Hepatocyte (in vitro differentiated cells): Measurements from ENCODE around the gene PRSS16. TPM values are rescaled to one million over a fixed set of nuclear protein-coding genes. Genes with fewer than 3 reads are reported as not detected.
A peak's percentile ranks its signal among the peaks of the same experiment; 100 is the strongest.

Experiments used
- DNase-seq: peaks from one replicate; pipeline ENCODE4 v3.0.0-alpha.2; 2016; ENCODE audit warnings: low spot score
- H2AFZ ChIP-seq: fragments of 200-600 bp; sonication (generic); 2 replicates; pipeline ENCODE4 v1.6.0; 2016; ENCODE audit warnings: antibody characterized with exemption, mild to moderate bottlenecking
- H3K27ac ChIP-seq: fragments of 200-600 bp; sonication (generic); 2 replicates; pipeline ENCODE4 v1.5.1; 2016; ENCODE audit warnings: mild to moderate bottlenecking
- H3K27me3 ChIP-seq: fragments of 200-600 bp; sonication (generic); 2 replicates; pipeline ENCODE4 v1.6.1; 2016
- H3K36me3 ChIP-seq: fragments of 200-600 bp; sonication (generic); replicated peaks from 2 replicates; pipeline ENCODE4 v1.5.1; 2016; ENCODE audit warnings: low read depth; ENCODE audit not compliant: insufficient read depth
- H3K4me1 ChIP-seq: fragments of 200-600 bp; sonication (generic); 2 replicates; pipeline ENCODE4 v1.5.1; 2016; ENCODE audit warnings: mild to moderate bottlenecking, moderate library complexity; ENCODE audit not compliant: insufficient read depth
- H3K4me2 ChIP-seq: fragments of 200-600 bp; sonication (generic); 2 replicates; pipeline ENCODE4 v1.6.0; 2016
- H3K4me3 ChIP-seq: fragments of 200-600 bp; sonication (generic); 2 replicates; pipeline ENCODE4 v1.5.1; 2016; ENCODE audit warnings: mild to moderate bottlenecking
- H3K79me2 ChIP-seq: fragments of 200-600 bp; sonication (generic); 2 replicates; pipeline ENCODE4 v1.6.0; 2017; ENCODE audit warnings: mild to moderate bottlenecking
- H3K9me2 ChIP-seq: fragments of 200-600 bp; sonication (generic); replicated peaks from 2 replicates; pipeline ENCODE4 v1.6.0; 2017; ENCODE audit warnings: mild to moderate bottlenecking; ENCODE audit not compliant: insufficient read depth
- H3K9me3 ChIP-seq: fragments of 200-600 bp; sonication (generic); 2 replicates; pipeline ENCODE4 v1.5.1; 2016; ENCODE audit warnings: low read depth, mild to moderate bottlenecking
- H4K20me1 ChIP-seq: fragments of 200-600 bp; sonication (generic); 2 replicates; pipeline ENCODE4 v1.6.0; 2016; ENCODE audit warnings: mild to moderate bottlenecking; ENCODE audit not compliant: insufficient read depth, poor library complexity, severe bottlenecking
- CTCF ChIP-seq: fragments of 200-600 bp; sonication (generic); IDR thresholded peaks from 2 replicates; pipeline ENCODE4 v1.5.1; 2016; ENCODE audit warnings: antibody characterized with exemption, mild to moderate bottlenecking; ENCODE audit not compliant: poor library complexity
- EZH2 ChIP-seq: fragments of 200-600 bp; sonication (generic); IDR thresholded peaks from 2 replicates; pipeline ENCODE4 v1.6.1; 2016; ENCODE audit warnings: antibody characterized with exemption, mild to moderate bottlenecking, borderline replicate concordance
- EZH2phosphoT487 ChIP-seq: fragments of 200-600 bp; sonication (generic); IDR thresholded peaks from one replicate; pipeline ENCODE4 v1.6.1; 2018; ENCODE audit warnings: antibody characterized with exemption, mild to moderate bottlenecking, low read depth, moderate library complexity; ENCODE audit not compliant: unreplicated experiment, severe bottlenecking
- WGBS: methylation state at CpG from one replicate; pipeline ENCODE4 v1.1.6; 2016; ENCODE audit warnings: low lambda C conversion rate; ENCODE audit errors: missing lambda C conversion rate; 5-methylcytosine and 5-hydroxymethylcytosine counted together
- polyA plus RNA-seq: library from polyadenylated mRNA; unstranded; fragments of >200 nt; fragmentation: Nextera tagmentation; extraction: Ambion mirVana; gene quantifications from 2 replicates; pipeline ENCODE4 v1.2.1, GENCODE V29; 2016
- total RNA-seq: library from RNA; depleted of rRNA; stranded (reverse); fragments of >200 nt; gene quantifications from 2 replicates; pipeline ENCODE4 v1.2.3, GENCODE V29; 2014

The PRSS16 gene
- total and polyA plus RNA-seq, 2 experiments from 2014 or later, result 9.9 to 11.7 TPM

- Histone ChIP-seq H3K9me2 (no peaks in the 10 kb centered on the region), H3K4me2 (peak overlapping the region; percentile 78), H3K36me3 (no peaks in the 10 kb centered on the region), H3K4me3 (peak overlapping the region; percentile 37), H3K27ac (peak overlapping the region; percentile 8), H2AFZ (peak overlapping the region; percentile 64), H3K4me1 (no peaks in the 10 kb centered on the region), H3K27me3 (peaks cover 6% of the 10 kb centered on the region), H3K9me3 (no peaks in the 10 kb centered on the region), H3K79me2 (no peaks in the 10 kb centered on the region), H4K20me1 (no peaks in the 10 kb centered on the region)
- WGBS, result 3% methylated on average over 9 of the region's 9 CpGs
- no peak for TF ChIP-seq CTCF
- no peak for TF ChIP-seq EZH2
- no peak for TF ChIP-seq EZH2phosphoT487
- peak; percentile 28 for DNase-seq
Measured at GRCh38 chr6:27280540-27281000, 33.1 kb downstream of the PRSS16 start.

DNA sequence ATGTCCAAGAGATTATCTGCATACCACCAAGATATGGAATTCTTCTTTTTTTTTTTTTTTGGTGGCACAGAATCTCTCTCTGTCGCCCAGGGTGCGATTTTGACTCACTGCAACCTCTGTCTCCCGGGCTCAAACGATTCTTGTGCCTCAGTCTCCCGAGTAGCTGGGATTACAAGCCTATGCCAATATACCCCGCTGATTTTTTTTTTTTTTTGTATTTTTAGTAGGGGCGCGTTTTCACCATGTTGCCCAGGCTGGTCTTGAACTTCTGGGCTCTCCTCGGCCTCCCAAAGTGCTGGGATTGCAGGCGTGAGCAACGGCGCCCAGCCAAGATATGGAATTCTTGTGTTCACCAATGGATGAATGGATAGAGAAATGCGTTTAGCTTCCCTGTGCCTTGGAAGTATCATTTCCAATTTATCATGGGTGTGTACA lies 33.6 kb downstream of the PRSS16 start:
- H2AFZ ChIP-seq, result peak overlapping the region; percentile 64
- peak overlapping the region; percentile 37 for H3K4me3 ChIP-seq
- H3K79me2 ChIP-seq, result no peaks in the 10 kb centered on the region
- 6% methylated on average over 10 of the region's 13 CpGs for WGBS
- H3K36me3 ChIP-seq, result no peaks in the 10 kb centered on the region
- no peaks in the 10 kb centered on the region for H3K9me2 ChIP-seq
- no peak overlapping the region for H3K27ac ChIP-seq
- H3K4me2 ChIP-seq, result peak overlapping the region; percentile 78
- H3K4me1 ChIP-seq, result no peaks in the 10 kb centered on the region
- TF ChIP-seq EZH2phosphoT487 (no peak), EZH2 (no peak), CTCF (no peak)
- no peaks in the 10 kb centered on the region for H4K20me1 ChIP-seq
- peaks cover under 1% of the 10 kb centered on the region for H3K27me3 ChIP-seq
- no peak for DNase-seq
- no peaks in the 10 kb centered on the region for H3K9me3 ChIP-seq

DNA sequence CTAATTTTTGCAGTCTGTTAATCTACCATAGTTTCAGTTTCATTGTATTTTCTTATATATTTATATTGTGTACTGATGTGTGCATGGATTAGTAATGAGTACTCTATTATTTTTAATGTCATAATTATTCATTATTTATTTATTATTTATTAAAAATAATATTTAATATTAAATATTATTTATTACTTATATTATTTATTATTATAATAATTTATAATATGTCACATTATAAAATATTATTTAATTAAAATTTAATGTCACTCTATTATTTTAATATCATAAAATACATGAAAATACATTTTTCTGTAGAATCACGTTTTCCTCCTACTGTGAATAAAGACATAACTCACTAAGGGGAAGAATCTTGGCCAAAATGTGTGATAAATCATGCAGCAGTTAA lies 34.1 kb downstream of the PRSS16 start:
- 90% methylated on average over 1 of the region's 1 CpG for WGBS
- no peak for TF ChIP-seq EZH2
- no peak for TF ChIP-seq EZH2phosphoT487
- no peak for TF ChIP-seq CTCF
- H3K27me3 ChIP-seq, result peaks cover 3% of the 10 kb centered on the region

More for the DNA sequence above, 34.1 kb downstream of the PRSS16 start:
- no peak overlapping the region for H3K27ac ChIP-seq
- H3K79me2 ChIP-seq, result no peaks in the 10 kb centered on the region
- no peaks in the 10 kb centered on the region for H3K9me3 ChIP-seq
- DNase-seq, result no peak
- no peaks in the 10 kb centered on the region for H3K4me1 ChIP-seq
- no peaks in the 10 kb centered on the region for H4K20me1 ChIP-seq
- no peaks in the 10 kb centered on the region for H3K9me2 ChIP-seq
- H2AFZ ChIP-seq, result no peak overlapping the region
- peak overlapping the region; percentile 78 for H3K4me2 ChIP-seq
- no peak overlapping the region for H3K4me3 ChIP-seq
- H3K36me3 ChIP-seq, result no peaks in the 10 kb centered on the region
